Caco-2 (cell line): ENCODE measurements around the gene ADCY7. TPM values are rescaled to one million over a fixed set of nuclear protein-coding genes. Genes with fewer than 3 reads are reported as not detected.

Source experiments
- BruUV-seq: library from RNA; stranded (reverse); fragments of 400-500 nt; replicated peaks from 2 replicates; lab custom pipeline; 2021; lab: Mats Ljungman, UMichigan
- CTCF ChIA-PET: fragments of 300-600 bp; sonication (Branson Sonifier 250); formaldehyde crosslinking; loops from one replicate; lab custom pipeline; 2022; ENCODE audit warnings: antibody characterized with exemption; lab: Charles Lee
- POLR2A ChIA-PET: fragments of 300-600 bp; sonication (Branson Sonifier 250); formaldehyde crosslinking; loops from one replicate; lab custom pipeline; 2022; ENCODE audit warnings: antibody characterized with exemption; lab: Charles Lee
- DNase-seq, 2 experiments: peaks; one replicate each; pipeline versions ENCODE4 v3.0.0 to v3.0.0-alpha.2; 2020 to 2022
- H3K27me3 ChIP-seq: replicated peaks from 2 replicates; pipeline ENCODE4 v1.6.0; 2011; ENCODE audit warnings: low read length; ENCODE audit not compliant: control insufficient read depth, insufficient read depth
- H3K36me3 ChIP-seq: 2 replicates; pipeline ENCODE4 v1.5.1; 2011; ENCODE audit warnings: low read length; ENCODE audit not compliant: control insufficient read depth, insufficient read depth
- H3K4me1 ChIP-seq: fragments of 250-450 bp; sonication (Bioruptor Pico); 2 replicates; pipeline ENCODE4 v1.5.1; 2020; ENCODE audit warnings: mild to moderate bottlenecking
- H3K4me3 ChIP-seq: 2 replicates; pipeline ENCODE4 v1.5.1; 2011; ENCODE audit warnings: low read depth, mild to moderate bottlenecking, control low read depth, low read length
- H3K9me3 ChIP-seq: fragments of 250-450 bp; sonication (Bioruptor Pico); 2 replicates; pipeline ENCODE4 v1.5.1; 2020; ENCODE audit warnings: mild to moderate bottlenecking, moderate library complexity
- H3K27ac Mint-ChIP-seq: one replicate; pipeline ENCODE4 v1.8.0; 2022; ENCODE audit warnings: mixed read lengths; ENCODE audit not compliant: unreplicated experiment
- H3K27me3 Mint-ChIP-seq: one replicate; pipeline ENCODE4 v1.8.0; 2022; ENCODE audit warnings: mixed read lengths; ENCODE audit not compliant: insufficient read depth, unreplicated experiment
- H3K36me3 Mint-ChIP-seq: one replicate; pipeline ENCODE4 v1.8.0; 2022; ENCODE audit warnings: mild to moderate bottlenecking, mixed read lengths; ENCODE audit not compliant: insufficient read depth, unreplicated experiment
- H3K4me1 Mint-ChIP-seq: one replicate; pipeline ENCODE4 v1.8.0; 2022; ENCODE audit warnings: low read depth, mixed read lengths; ENCODE audit not compliant: unreplicated experiment
- H3K4me3 Mint-ChIP-seq: one replicate; pipeline ENCODE4 v1.8.0; 2022; ENCODE audit warnings: mild to moderate bottlenecking, moderate library complexity, mixed read lengths; ENCODE audit not compliant: unreplicated experiment
- H3K9me3 Mint-ChIP-seq: one replicate; pipeline ENCODE4 v1.8.0; 2022; ENCODE audit warnings: mixed read lengths; ENCODE audit not compliant: unreplicated experiment
- CTCF ChIP-seq, 2 experiments: fragments of 200-600 bp in 1 of 2; IDR thresholded peaks; 1 replicate in 1 of 2; 2 replicates in 1 of 2; pipeline versions ENCODE4 v1.5.1 to v1.8.0; 2011 to 2022; ENCODE audit warnings: antibody characterized with exemption in 1 of 2, control low read depth in 1 of 2, inconsistent platforms in 1 of 2, low read depth in 1 of 2, low read length in 1 of 2, mild to moderate bottlenecking in 1 of 2, moderate library complexity in 1 of 2; ENCODE audit not compliant: insufficient read depth in 1 of 2, severe bottlenecking in 1 of 2, unreplicated experiment in 1 of 2
- intact Hi-C: fragments of 100-400 bp; cut with micrococcal nuclease; formaldehyde crosslinking; loops from one replicate; pipeline ENCODE4 v1.10.0; 2022; ENCODE audit not compliant: unreplicated experiment
- total RNA-seq: library from RNA; stranded (reverse); gene quantifications from 2 replicates; pipeline ENCODE4 v1.2.3, GENCODE V29; 2022

ADCY7 gene
- total RNA-seq, 1 experiment from 2014 or later, result 54.2 TPM

DNA sequence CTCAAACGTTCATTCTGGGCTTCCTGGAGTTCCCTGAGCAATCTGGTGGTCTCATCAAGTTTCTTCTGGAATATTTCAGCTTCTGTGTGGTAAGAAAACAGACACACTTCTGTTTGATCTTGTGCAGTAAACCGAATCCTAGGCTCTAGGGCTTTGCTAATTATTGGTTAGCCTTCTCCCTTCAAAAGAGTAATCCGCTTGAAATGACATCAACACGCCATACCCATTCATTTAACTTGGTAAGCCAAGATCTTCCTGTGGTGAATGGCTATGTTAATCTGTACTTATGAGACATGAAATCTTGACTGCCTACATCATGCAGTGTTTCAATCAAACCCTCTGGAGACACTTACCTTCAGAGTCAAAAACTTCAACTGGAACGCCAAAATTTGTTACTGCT is 54.0 kb downstream of the ADCY7 start:
- no peaks in the 10 kb centered on the region for H3K9me3 ChIP-seq
- intact Hi-C loops, result loop anchor here (10.0 kb wide), 2 partner anchors 296 to 424 kb away; partner anchors contain the start of genes CNEP1R1 and CYLD
- Mint-ChIP-seq H3K9me3 (no peaks in the 10 kb centered on the region), H3K36me3 (peaks cover 93% of the 10 kb centered on the region), H3K4me3 (no peak overlapping the region), H3K27ac (no peak overlapping the region), H3K4me1 (peaks cover 22% of the 10 kb centered on the region), H3K27me3 (no peaks in the 10 kb centered on the region)
- no peak overlapping the region for H3K4me3 ChIP-seq
- no peak for DNase-seq
- CTCF ChIA-PET, result no interaction called here
- POLR2A ChIA-PET, result no interaction called here
- TF ChIP-seq CTCF (IDR thresholded peaks at IDR 0.05; ENCODE audit: insufficient read depth in 1 of 2, low read depth in 1 of 2, low read length in 1 of 2, severe bottlenecking in 1 of 2, unreplicated experiment in 1 of 2), result no peak
- H3K27me3 ChIP-seq, result no peaks in the 10 kb centered on the region
- BruUV-seq, result no TSS peak
- peaks cover 13% of the 10 kb centered on the region for H3K4me1 ChIP-seq
- H3K36me3 ChIP-seq, result peaks cover 4% of the 10 kb centered on the region

GRCh38 chr16:50322333-50322732 is 56.0 kb downstream of the ADCY7 start:
- Mint-ChIP-seq H3K4me3 (no peak overlapping the region), H3K4me1 (peaks cover 17% of the 10 kb centered on the region), H3K9me3 (no peaks in the 10 kb centered on the region), H3K36me3 (peaks cover 87% of the 10 kb centered on the region), H3K27me3 (no peaks in the 10 kb centered on the region), H3K27ac (no peak overlapping the region)
- Histone ChIP-seq H3K36me3 (no peaks in the 10 kb centered on the region; the same call in none of the 2 replicates), H3K9me3 (no peaks in the 10 kb centered on the region), H3K4me3 (no peak overlapping the region), H3K4me1 (peaks cover 13% of the 10 kb centered on the region), H3K27me3 (no peaks in the 10 kb centered on the region)
- TF ChIP-seq CTCF (IDR thresholded peaks at IDR 0.05; ENCODE audit: insufficient read depth in 1 of 2, low read depth in 1 of 2, low read length in 1 of 2, severe bottlenecking in 1 of 2, unreplicated experiment in 1 of 2), result no peak
- CTCF ChIA-PET, result interaction anchor here (1.0 kb wide), 1 partner anchor 484 kb away, joined by 3 read pairs; no protein-coding TSS in a partner anchor
- DNase-seq, result no peak
- POLR2A ChIA-PET, result no interaction called here
- intact Hi-C loops, result loop anchor here (2.0 to 10.0 kb wide), 3 partner anchors 298 to 422 kb away; partner anchors contain the start of genes CNEP1R1 and CYLD
- BruUV-seq, result no TSS peak

DNA sequence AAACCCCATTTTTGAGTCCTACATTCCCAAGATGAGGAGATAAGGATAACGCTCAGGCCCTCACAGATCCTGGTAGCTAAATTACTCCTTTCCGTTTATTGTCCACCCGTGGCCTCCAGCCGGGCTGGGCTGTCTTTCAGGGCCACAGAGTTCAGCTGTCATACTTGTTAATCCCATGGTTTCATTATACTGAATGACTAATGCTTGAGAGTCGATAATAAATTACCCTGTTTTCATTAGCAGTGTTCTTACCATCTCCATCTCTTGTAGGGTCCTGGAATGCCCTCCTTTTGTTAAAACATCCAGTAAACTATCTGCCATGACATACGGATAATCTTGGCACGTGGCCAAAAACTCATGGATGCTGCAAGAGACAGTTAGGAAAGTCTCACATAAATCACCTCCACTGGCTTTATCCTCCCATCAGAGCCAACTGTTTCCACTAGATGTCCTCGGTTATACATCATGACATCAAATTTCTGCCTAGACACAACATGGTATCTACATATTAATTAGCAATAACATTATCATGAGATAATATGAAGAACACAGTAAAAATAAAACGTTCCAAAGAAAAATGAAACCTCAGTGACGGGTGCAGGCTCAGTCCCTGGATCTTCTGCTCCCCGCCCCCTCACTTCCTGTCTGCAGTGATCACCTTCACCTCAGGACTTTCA is 57.1 kb downstream of the ADCY7 start:
- Mint-ChIP-seq H3K27me3 (no peaks in the 10 kb centered on the region), H3K9me3 (no peaks in the 10 kb centered on the region), H3K4me3 (no peak overlapping the region), H3K4me1 (peaks cover 17% of the 10 kb centered on the region), H3K36me3 (peaks cover 83% of the 10 kb centered on the region), H3K27ac (no peak overlapping the region)
- H3K27me3 ChIP-seq, result no peaks in the 10 kb centered on the region
- no TSS peak for BruUV-seq
- intact Hi-C loops, result loop anchor here (2.0 to 10.0 kb wide), 3 partner anchors 299 to 421 kb away; partner anchors contain the start of genes CNEP1R1 and CYLD
- ChIA-PET POLR2A (no interaction called here), CTCF (interaction anchor here (1.0 kb wide), 1 partner anchor 483 kb away, joined by 3 read pairs; no protein-coding TSS in a partner anchor)
- H3K4me3 ChIP-seq, result no peak overlapping the region
- H3K36me3 ChIP-seq, result no peaks in the 10 kb centered on the region; the same call in none of the 2 replicates
- DNase-seq, result no peak
- H3K4me1 ChIP-seq, result peaks cover 9% of the 10 kb centered on the region
- TF ChIP-seq CTCF (IDR thresholded peaks at IDR 0.05; ENCODE audit: insufficient read depth in 1 of 2, low read depth in 1 of 2, low read length in 1 of 2, severe bottlenecking in 1 of 2, unreplicated experiment in 1 of 2), result peak; percentile 39 to 45
- H3K9me3 ChIP-seq, result no peaks in the 10 kb centered on the region
